Keratinocyte (primary cell): Measurements from ENCODE around the gene ASB14.

Source experiments
- EZH2 ChIP-seq: IDR thresholded peaks from one replicate; pipeline ENCODE4 v1.6.1; 2012; ENCODE audit warnings: inconsistent platforms, mild to moderate bottlenecking, low read length, moderate library complexity
- TF ChIP-seq, protein P1 (sequence below), 3 experiments: IDR thresholded peaks in 1 of 3; conservative IDR thresholded peaks in 1 of 3; optimal IDR thresholded peaks in 1 of 3; 2 replicates in 2 of 3; 3 replicates in 1 of 3; pipeline versions ENCODE3 to v1.5.1; 2011; ENCODE audit warnings: low read length in 3 of 3, mild to moderate bottlenecking in 3 of 3, moderate library complexity in 2 of 3, control low read depth in 1 of 3, inconsistent platforms in 1 of 3; ENCODE audit not compliant: insufficient read depth in 2 of 3; ENCODE audit errors: extremely low read depth in 1 of 3

DNA sequence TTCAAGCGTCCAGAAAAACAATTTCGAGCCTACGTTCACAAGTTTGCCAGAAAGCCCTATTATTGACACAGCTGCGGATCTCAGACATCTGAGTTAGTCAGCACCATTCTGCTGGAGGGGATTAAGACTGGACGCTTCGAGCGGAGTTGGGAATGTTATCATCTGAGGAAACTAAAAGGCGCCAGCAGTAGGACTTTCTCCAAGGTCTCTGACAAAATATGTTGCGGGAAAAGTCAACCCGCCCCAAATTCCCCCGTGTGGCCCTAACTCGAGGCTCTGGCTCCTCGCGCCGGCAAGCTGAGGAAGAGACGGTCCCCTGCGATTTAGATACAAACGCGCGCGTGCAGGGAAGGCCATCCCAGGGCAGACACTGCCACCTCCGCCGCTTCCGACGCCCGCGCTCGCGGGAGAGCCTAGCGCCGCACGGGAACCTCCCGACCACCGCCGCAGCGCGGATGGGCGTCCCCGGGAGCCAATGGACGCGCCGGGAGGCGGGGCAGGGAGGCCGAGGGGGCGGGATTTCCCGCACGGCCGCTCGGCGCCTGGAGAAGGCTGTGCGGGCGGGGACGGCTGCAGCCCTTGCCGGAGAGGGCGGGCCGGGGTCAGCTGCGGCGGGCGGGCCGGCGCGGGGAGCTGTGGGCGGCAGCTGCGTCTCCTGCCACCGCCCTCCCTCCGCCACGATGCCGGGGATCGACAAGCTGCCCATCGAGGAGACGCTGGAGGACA is 65.1 kb downstream of the ASB14 start, which contains the start of gene APPL1:
- TF ChIP-seq, protein P1, sequence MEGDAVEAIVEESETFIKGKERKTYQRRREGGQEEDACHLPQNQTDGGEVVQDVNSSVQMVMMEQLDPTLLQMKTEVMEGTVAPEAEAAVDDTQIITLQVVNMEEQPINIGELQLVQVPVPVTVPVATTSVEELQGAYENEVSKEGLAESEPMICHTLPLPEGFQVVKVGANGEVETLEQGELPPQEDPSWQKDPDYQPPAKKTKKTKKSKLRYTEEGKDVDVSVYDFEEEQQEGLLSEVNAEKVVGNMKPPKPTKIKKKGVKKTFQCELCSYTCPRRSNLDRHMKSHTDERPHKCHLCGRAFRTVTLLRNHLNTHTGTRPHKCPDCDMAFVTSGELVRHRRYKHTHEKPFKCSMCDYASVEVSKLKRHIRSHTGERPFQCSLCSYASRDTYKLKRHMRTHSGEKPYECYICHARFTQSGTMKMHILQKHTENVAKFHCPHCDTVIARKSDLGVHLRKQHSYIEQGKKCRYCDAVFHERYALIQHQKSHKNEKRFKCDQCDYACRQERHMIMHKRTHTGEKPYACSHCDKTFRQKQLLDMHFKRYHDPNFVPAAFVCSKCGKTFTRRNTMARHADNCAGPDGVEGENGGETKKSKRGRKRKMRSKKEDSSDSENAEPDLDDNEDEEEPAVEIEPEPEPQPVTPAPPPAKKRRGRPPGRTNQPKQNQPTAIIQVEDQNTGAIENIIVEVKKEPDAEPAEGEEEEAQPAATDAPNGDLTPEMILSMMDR (optimal IDR thresholded peaks at IDR 0.05 in 1 of 3, IDR thresholded peaks at IDR 0.05 in 1 of 3, conservative IDR thresholded peaks at IDR 0.05 in 1 of 3; ENCODE audit: extremely low read depth in 1 of 3, insufficient read depth in 2 of 3, low read length in 3 of 3), result no peak
- no peak for TF ChIP-seq EZH2
